Large intestine (tissue), 3 donors: ENCODE data around the gene PPP2R5C. TPM values are rescaled to one million over a fixed set of nuclear protein-coding genes. Genes with fewer than 3 reads are reported as not detected.

Source experiments
- DNase-seq, 2 donors: peaks; one replicate each; pipeline versions ENCODE4 v3.0.0 to v3.0.0-alpha.2; 2013
- H3K27ac ChIP-seq: one replicate; pipeline ENCODE4 v1.5.1; 2013; ENCODE audit warnings: low read length
- H3K27me3 ChIP-seq: 2 replicates; pipeline ENCODE4 v1.6.1; 2013; ENCODE audit warnings: low read length; ENCODE audit not compliant: control insufficient read depth, insufficient read depth
- H3K36me3 ChIP-seq: 2 replicates; pipeline ENCODE4 v1.6.1; 2013; ENCODE audit warnings: low read length; ENCODE audit not compliant: control insufficient read depth, insufficient read depth
- H3K4me1 ChIP-seq: one replicate; pipeline ENCODE4 v1.6.1; 2013; ENCODE audit warnings: low read length; ENCODE audit not compliant: control insufficient read depth, insufficient read depth
- H3K4me3 ChIP-seq: one replicate; pipeline ENCODE4 v1.5.1; 2013; ENCODE audit warnings: low read length
- H3K9me3 ChIP-seq: one replicate; pipeline ENCODE4 v1.6.1; 2013; ENCODE audit warnings: mild to moderate bottlenecking, low read depth, low read length, moderate library complexity; ENCODE audit not compliant: control insufficient read depth
- WGBS: methylation state at CpG from one replicate; pipeline ENCODE4 v1.1.5; 2013; ENCODE audit warnings: low lambda C conversion rate; ENCODE audit not compliant: insufficient coverage; 5-methylcytosine and 5-hydroxymethylcytosine counted together
- polyA plus RNA-seq: library from polyadenylated mRNA; unstranded; fragments of 120-200 nt; gene quantifications from one replicate; pipeline ENCODE4 v1.2.1, GENCODE V29; 2013

PPP2R5C gene
- polyA plus RNA-seq, 1 donor, result 93.4 TPM

- DNase-seq, result no peak
- Histone ChIP-seq H3K27me3 (peaks cover 26% of the 10 kb centered on the region), H3K36me3 (no peaks in the 10 kb centered on the region), H3K4me1 (peaks cover 9% of the 10 kb centered on the region), H3K4me3 (no peak overlapping the region), H3K27ac (no peak overlapping the region), H3K9me3 (no peaks in the 10 kb centered on the region)
- 0% methylated on average over 2 of the region's 5 CpGs for WGBS
These were observed 183.7 kb downstream of the PPP2R5C start for GRCh38 chr14:101945171-101945570.

DNA sequence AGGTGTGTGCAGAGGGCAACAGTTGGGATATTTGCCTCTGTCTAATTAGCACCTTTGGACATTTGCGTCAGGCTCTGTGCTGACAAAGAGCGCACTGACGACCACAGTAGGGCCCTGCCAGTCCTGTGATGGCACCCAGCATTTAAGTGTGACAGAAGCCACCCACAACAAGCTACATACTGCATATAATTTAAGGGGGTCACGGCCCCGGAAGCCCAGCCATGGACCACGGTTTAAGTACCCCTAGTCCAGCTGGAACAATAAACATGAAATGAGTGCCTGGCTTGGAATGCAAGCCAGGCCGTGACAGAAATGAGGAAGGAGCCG is 186.0 kb downstream of the PPP2R5C start:
- no peak for DNase-seq
- no CpG with 5 or more reads among the region's 8 CpGs for WGBS
- Histone ChIP-seq H3K9me3 (no peaks in the 10 kb centered on the region), H3K4me3 (peak overlapping the region; percentile 74), H3K4me1 (peaks cover 9% of the 10 kb centered on the region), H3K27me3 (peaks cover 23% of the 10 kb centered on the region), H3K36me3 (no peaks in the 10 kb centered on the region), H3K27ac (peak overlapping the region; percentile 97)

GRCh38 chr14:101947904-101948665 is 186.6 kb downstream of the PPP2R5C start:
- no CpG with 5 or more reads among the region's 53 CpGs for WGBS
- Histone ChIP-seq H3K27ac (peak overlapping the region; percentile 97), H3K9me3 (no peaks in the 10 kb centered on the region), H3K4me1 (peaks cover 9% of the 10 kb centered on the region), H3K4me3 (peak overlapping the region; percentile 74), H3K27me3 (peaks cover 22% of the 10 kb centered on the region), H3K36me3 (no peaks in the 10 kb centered on the region)
- DNase-seq, result peak; percentile 100

- H3K4me3 ChIP-seq, result peak overlapping the region; percentile 74
- H3K9me3 ChIP-seq, result no peaks in the 10 kb centered on the region
- no peak for DNase-seq
- no peaks in the 10 kb centered on the region for H3K36me3 ChIP-seq
- peaks cover 9% of the 10 kb centered on the region for H3K4me1 ChIP-seq
- peak overlapping the region; percentile 94 for H3K27ac ChIP-seq
- peaks cover 22% of the 10 kb centered on the region for H3K27me3 ChIP-seq
- no CpG with 5 or more reads among the region's 29 CpGs for WGBS
These were observed 187.2 kb downstream of the PPP2R5C start for GRCh38 chr14:101948666-101949216.

GRCh38 chr14:101950100-101950499 is 188.6 kb downstream of the PPP2R5C start:
- no CpG with 5 or more reads among the region's 4 CpGs for WGBS
- Histone ChIP-seq H3K27ac (no peak overlapping the region), H3K36me3 (no peaks in the 10 kb centered on the region), H3K9me3 (no peaks in the 10 kb centered on the region), H3K4me1 (peaks cover 9% of the 10 kb centered on the region), H3K27me3 (peaks cover 11% of the 10 kb centered on the region), H3K4me3 (no peak overlapping the region)
- no peak for DNase-seq

GRCh38 chr14:101950516-101951215 is 189.2 kb downstream of the PPP2R5C start:
- Histone ChIP-seq H3K9me3 (no peaks in the 10 kb centered on the region), H3K27ac (no peak overlapping the region), H3K4me1 (peaks cover 9% of the 10 kb centered on the region), H3K4me3 (no peak overlapping the region), H3K27me3 (peaks cover 10% of the 10 kb centered on the region), H3K36me3 (no peaks in the 10 kb centered on the region)
- no CpG with 5 or more reads among the region's 4 CpGs for WGBS
- DNase-seq, result no peak

- Histone ChIP-seq H3K27ac (no peak overlapping the region), H3K9me3 (no peaks in the 10 kb centered on the region), H3K36me3 (no peaks in the 10 kb centered on the region), H3K4me3 (no peak overlapping the region), H3K27me3 (no peaks in the 10 kb centered on the region), H3K4me1 (peaks cover 9% of the 10 kb centered on the region)
- DNase-seq, result no peak
- WGBS, result no CpG with 5 or more reads among the region's 8 CpGs
These were observed 191.6 kb downstream of the PPP2R5C start for GRCh38 chr14:101953151-101953550.

DNA sequence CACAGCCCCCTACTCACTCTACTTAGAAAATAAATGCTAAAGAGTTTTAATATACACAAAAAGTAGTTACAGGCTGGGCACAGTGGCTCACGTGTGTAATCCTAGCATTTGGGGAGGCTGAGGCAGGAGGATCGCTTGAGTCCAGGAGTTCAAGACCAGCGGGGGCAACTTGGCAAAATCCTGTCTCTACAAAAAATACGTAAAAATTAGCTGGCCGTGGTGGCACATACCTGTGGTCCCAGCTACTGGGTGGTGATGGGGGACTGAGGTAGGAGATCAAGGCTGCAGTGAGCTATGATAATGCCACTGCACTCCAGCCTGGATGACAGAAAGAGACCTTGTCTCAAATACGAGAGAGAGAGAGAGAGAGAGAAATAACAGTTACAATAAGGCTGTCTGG is 193.0 kb downstream of the PPP2R5C start:
- DNase-seq, result no peak
- no CpG with 5 or more reads among the region's 6 CpGs for WGBS
- Histone ChIP-seq H3K36me3 (no peaks in the 10 kb centered on the region), H3K9me3 (no peaks in the 10 kb centered on the region), H3K4me1 (peaks cover 2% of the 10 kb centered on the region), H3K4me3 (no peak overlapping the region), H3K27ac (no peak overlapping the region), H3K27me3 (no peaks in the 10 kb centered on the region)

GRCh38 chr14:101955695-101956161 is 194.2 kb downstream of the PPP2R5C start:
- Histone ChIP-seq H3K36me3 (no peaks in the 10 kb centered on the region), H3K4me1 (no peaks in the 10 kb centered on the region), H3K9me3 (no peaks in the 10 kb centered on the region), H3K27me3 (no peaks in the 10 kb centered on the region), H3K27ac (no peak overlapping the region), H3K4me3 (no peak overlapping the region)
- WGBS, result no CpG with 5 or more reads among the region's 34 CpGs
- DNase-seq, result no peak

GRCh38 chr14:101956179-101956885 is 194.8 kb downstream of the PPP2R5C start:
- no peaks in the 10 kb centered on the region for H3K36me3 ChIP-seq
- no peak for DNase-seq
- H3K4me1 ChIP-seq, result no peaks in the 10 kb centered on the region
- H3K4me3 ChIP-seq, result no peak overlapping the region
- H3K9me3 ChIP-seq, result no peaks in the 10 kb centered on the region
- H3K27ac ChIP-seq, result no peak overlapping the region
- 100% methylated on average over 1 of the region's 25 CpGs for WGBS
- no peaks in the 10 kb centered on the region for H3K27me3 ChIP-seq
